ENCODE results near the gene ARL8B.

- TF ChIP-seq, protein P1, sequence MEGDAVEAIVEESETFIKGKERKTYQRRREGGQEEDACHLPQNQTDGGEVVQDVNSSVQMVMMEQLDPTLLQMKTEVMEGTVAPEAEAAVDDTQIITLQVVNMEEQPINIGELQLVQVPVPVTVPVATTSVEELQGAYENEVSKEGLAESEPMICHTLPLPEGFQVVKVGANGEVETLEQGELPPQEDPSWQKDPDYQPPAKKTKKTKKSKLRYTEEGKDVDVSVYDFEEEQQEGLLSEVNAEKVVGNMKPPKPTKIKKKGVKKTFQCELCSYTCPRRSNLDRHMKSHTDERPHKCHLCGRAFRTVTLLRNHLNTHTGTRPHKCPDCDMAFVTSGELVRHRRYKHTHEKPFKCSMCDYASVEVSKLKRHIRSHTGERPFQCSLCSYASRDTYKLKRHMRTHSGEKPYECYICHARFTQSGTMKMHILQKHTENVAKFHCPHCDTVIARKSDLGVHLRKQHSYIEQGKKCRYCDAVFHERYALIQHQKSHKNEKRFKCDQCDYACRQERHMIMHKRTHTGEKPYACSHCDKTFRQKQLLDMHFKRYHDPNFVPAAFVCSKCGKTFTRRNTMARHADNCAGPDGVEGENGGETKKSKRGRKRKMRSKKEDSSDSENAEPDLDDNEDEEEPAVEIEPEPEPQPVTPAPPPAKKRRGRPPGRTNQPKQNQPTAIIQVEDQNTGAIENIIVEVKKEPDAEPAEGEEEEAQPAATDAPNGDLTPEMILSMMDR (conservative IDR thresholded peaks at IDR 0.05 in 1 of 2, IDR thresholded peaks at IDR 0.05 in 1 of 2; ENCODE audit: extremely low read depth in 1 of 2, insufficient read depth in 1 of 2, low read depth in 1 of 2, low read length in 2 of 2), result no peak
- TF ChIP-seq EZH2 (IDR thresholded peaks at IDR 0.05; ENCODE audit: borderline replicate concordance, low read length), result no peak
These were observed 6.8 kb downstream of the ARL8B start for GRCh38 chr3:5128849-5129248.
